Left kidney (tissue), 2 donors: Measurements from ENCODE around the gene COX17. TPM values are rescaled to one million over a fixed set of nuclear protein-coding genes. Genes with fewer than 3 reads are reported as not detected.

Source experiments
- DNase-seq: peaks from one replicate; pipeline ENCODE4 v3.0.0-alpha.2; 2013
- polyA plus RNA-seq: library from polyadenylated mRNA; unstranded; fragments of 120-200 nt; gene quantifications from one replicate; pipeline ENCODE4 v1.2.1, GENCODE V29; 2013; ENCODE audit not compliant: insufficient read length

The COX17 gene
- polyA plus RNA-seq, 1 donor: 36.7 TPM

DNA sequence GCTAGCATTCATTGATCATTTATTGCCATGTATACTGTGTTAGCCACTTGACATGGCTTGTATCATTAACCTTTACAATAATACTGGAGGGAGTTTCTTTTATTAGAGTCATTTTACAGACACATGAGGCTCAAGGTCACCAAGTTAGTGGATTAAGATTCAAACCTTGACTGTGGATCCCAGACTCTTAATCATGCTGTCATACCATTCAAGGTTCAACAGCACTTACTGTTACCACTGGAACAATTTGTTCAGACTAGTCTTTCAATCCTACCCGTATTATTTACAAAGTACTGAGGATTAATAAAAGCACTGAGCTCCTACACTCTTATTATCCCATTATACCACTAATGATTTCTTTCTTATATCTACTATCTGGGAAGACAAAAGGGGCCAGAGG, 1.2 kb downstream of the COX17 start:
- DNase-seq: no peak

DNA sequence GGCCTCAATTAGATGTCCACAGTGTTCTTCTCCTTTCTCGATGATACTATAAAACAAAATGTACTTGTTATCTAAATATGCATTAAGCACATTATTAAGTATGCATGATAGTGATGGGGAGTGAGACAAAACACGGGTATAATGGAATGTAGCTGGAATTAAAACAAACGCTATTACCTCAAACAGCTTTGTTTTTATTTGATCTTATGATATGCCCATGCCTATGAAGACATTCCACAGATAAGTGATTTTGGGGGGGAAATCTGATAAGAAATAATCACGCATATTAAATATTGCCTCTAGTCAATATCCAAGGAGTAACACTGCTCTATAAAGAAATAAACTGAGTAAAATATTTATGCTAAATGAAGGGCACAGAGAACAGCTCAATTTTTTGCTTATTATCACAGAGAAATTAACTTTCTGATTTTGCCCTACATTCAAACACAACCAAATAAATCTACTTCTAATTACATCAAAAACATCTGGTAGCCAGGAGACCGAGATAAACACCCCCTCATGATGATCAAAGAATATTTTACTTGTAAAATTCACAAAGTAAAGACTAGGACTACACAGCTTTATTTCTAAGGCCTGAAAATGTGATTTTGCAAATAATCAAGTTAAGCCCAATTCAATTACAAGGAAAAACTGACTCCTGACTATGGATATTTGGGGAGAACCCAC, 1.9 kb downstream of the COX17 start:
- DNase-seq: no peak

DNA sequence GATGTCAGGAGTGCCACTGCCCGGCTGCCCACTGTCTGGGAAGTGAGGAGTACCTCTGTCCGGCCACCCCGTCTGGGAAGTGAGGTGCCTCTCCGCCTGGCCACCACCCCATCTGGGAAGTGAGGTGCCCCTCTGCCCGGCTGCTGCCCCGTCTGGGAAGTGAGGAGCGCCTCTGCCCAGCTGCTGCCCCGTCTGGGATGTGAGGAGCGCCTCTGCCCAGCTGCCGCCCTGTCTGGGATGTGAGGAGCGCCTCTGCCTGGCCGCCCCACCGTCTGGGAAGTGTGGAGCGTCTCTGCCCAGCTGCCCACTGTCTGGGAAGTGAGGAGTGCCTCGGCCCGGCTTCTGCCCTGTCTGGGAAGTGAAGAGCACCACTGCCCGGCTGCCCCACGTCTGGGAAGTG, 3.3 kb downstream of the COX17 start:
- DNase-seq: no peak

DNA sequence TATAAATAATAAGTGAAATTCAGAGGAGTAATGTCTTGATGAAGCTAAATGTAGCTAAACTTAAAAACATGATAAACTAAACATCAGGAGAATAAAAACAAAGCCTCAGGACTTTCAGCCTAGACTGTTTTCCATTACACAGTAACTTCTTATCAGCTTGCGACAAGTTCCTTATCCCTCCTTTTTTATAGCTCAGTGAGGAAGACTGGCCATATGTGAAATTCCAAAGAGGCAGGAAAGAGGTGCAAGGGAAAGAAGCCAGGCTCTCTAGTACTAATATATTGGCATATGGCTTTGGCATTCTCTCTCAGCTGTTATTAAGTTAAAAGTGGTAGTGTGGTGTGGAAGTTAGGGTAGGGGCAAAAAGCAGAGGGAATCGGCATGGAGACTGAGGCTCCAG, 4.4 kb downstream of the COX17 start:
- DNase-seq: no peak

DNA sequence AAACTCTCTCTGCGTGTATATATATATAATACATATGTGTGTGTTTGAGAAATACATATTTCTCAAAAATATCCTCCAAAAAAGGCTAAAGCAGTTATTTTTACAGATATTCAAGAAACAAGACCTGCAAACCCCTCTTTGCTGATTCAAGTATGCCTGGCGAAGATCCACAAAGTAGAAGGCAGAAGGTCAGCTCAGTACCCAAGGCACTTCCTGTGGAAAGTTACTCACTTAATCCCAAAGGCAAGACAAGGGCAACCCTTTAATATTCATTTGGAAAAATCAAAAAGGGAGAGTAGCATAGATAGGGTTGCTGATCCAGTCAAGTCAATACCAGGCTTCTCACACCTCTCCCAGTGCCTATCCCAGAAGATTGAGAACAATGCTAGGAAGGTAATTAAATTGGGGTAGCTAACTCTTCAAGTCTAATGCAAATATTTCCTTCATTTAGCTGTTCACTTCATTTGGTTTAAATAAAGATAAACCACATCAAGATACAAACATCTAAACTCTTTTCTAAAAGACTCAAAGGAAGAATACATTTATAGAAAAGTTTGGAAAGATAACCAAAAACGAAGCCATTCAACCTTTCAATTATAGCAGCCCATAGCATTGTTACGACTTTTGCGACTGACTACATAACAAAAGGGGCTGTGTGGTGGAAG, 7.2 kb downstream of the COX17 start:
- no peak for DNase-seq

DNA sequence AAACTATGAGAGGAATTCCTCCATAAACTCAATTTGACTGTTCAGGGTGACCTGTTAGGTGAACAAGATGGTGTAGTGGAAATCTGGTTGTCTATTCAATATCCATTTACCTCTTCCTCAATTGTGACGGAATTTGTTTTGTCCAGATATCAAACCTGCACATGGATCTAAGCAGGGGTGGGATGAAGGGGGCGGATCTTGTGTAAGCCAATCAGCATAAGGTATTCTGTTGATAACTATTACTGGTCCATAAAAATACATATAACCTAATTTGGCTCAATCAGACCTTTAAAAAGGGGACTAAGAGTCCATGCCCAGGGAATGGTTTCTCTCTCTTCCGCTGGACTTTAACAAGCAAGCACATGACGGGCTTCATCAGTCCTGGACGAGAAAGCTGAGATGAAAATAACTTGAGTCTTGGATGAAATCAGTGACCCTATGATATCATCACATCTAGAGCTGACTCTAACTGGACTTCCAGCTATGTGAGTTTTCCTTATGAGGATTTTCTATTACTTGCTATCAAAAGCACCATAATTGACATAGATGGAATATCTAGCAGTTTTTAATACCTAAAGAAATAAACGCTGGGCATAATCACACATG, 11.1 kb downstream of the COX17 start:
- DNase-seq: no peak

DNA sequence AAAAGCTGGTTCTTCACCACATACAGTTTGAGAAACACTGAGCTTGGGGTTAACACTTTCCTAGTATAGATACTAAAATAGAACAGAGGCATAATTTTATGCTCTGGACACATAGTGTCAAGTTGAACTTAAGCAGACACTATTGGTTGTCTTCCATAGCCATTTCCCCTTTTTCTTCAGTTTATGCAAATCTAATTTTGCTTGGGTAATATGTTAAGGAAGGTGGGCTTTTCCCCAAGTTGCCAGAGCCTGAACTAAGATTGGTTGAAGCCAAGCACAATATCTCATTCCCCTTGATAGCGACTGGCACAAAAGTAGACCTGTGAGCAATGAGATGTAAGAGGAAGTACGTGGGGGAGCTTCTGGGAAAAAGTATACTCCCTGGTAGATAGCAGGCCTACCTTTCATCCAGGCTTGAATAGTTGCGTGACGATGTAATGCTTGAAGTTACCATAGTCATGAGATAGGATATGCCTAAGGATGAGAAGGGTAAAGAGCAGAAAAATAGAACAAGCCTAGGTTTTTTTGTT, 12.3 kb downstream of the COX17 start:
- DNase-seq: no peak

DNA sequence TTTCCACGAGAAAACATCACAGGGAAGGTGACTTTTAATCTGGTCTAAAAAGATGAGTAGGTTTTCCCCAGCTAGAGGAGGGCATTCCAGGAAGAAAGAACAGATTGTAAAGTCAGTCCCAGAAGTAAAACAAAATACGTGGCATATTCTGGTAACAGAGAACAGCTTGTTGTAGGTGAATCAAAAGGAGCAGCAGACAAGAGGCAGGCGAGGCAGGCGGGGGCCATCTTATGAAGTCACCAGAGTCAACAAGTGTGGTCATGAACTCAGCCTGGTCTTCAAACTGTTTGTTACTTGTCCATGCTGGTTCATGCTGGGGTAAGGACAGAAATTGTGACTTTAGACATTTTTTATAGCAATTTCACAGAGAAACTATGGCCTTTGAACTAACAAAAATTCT, 12.8 kb downstream of the COX17 start:
- DNase-seq: no peak

DNA sequence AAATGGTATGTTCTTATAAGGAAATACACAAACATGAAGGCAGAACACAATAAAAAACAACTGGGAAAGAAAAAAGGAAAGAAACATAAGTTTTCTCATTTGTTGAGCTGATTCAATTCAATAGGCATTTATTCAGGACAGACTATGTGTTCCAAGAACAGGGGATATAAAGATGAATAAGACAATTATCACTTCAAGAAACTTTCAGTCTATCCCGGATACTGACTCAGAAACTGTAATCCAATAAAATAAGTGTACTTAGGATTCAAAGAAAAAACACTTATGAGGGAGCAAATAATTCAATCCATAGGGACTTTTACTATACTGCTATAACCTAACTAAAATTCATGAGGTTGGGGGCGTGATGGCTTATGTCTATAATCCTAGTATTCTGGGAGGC, 13.3 kb downstream of the COX17 start:
- no peak for DNase-seq

DNA sequence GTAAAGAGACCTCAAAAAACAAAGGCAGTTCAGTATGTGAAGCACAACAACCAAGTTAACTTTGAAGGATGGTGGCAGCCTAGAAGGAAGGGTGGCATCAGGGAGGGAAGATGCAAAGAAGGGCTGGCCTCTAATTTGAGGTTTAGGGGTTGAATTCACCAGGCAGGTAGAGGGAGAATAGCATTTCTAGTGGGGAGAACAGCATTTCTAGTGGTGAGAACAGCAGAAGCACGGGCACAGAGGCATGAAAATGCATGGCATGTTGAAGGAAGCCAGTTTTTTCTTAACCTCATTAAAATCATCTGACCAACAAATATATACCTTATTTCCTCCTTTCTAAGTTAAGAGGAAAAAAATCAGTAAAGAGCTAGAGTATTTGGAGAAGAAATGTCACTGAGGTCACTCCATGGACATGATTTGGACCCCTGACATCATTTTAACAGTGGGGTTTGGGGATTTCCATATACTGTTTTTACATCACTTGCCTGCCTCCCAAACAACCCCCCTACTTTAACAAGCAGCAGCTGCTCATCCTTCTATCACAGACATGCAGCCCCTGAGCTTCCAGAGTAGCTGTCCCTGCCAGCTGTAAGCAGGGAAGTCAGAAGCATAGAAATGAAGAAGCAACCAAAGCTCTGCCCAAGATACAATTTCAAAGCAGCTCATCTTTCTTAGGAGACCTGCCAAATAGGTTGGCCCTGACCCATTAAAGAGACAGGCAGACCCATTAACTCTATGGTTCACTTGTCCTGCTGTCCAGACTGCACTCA, 14.4 kb downstream of the COX17 start:
- peak; percentile 22 for DNase-seq

DNA sequence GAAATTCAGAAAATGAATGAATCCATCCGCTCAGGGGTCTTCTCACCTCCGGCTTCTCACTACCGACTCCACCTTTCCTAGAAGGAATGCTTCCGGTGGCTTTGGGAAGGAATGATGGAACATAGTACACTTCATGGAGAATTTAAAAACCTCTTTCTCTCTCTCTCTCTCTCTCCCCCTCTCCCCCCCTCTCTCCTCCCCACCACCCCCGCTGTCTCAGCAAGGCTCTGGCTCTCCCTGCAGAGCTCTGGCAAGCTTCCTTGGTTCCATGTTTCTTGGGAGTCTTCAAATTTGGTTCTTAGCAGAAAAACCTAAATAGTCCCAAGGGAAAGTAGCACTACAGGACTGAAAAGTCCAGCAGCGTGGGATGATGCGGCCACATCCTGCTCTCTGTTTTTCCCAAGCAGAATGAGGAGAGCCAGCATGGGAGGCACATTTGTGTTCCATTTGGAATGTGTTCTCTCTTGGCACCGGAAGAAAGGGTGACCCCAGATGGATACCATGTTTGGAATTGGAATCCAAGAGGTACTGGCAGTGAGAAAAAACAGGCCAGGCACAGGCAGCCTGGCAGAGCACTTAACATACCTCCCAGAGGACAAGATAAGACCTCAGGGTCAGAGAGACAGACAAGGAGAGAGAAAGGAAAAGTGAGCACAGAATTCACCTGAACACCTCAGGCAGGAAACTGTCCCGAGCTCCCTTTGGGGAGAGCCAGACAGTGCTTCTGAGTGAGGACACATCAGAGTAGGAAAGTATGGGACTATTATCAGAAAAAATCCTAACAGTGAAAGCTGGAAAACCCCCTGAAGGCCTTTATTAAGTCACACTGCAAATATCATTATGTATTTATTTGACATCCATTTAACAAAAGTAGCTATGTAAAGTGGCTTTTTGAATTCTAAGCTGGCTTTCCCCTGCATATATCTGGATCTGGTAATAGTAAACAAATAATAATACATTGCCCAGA, 16.4 kb downstream of the COX17 start, which contains the start of gene POPDC2:
TSS of gene POPDC2 (minus strand) at position 116 of the 967 bp plus-strand sequence. CDS start 166 bp downstream, outside the sequence.
- no peak for DNase-seq

DNA sequence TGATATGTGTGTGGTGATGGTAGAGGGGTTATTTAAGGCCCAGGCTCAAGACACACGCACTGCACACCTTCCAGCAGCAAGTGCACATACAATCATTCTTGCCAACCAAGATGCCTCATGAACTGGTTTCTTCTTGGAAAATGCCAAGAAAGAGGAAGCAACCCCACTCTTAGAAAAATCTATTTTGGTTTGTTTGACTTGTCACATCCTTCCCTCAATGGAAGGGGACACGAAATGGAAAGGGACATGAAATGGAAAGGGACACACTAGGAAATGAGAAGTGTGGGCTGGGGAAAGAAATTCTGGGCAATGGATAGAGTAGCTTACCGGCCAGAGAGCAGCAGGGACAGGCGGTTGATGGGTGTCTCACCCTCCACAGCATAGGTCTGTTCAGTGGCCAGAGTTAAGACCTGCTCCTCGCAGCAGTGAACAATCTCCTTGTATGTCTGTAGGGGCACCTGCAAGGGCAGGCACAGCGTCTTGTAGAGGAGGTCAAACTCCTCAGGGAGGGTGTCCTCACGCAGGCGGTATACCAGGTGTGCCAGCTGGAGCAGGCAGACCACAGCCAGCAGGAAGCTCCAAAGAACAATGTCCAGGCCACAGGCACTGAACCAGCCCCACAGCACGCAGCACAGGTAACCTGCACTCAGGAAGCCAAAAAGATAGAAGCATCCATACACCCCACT, 17.5 kb downstream of the COX17 start:
- no peak for DNase-seq

DNA sequence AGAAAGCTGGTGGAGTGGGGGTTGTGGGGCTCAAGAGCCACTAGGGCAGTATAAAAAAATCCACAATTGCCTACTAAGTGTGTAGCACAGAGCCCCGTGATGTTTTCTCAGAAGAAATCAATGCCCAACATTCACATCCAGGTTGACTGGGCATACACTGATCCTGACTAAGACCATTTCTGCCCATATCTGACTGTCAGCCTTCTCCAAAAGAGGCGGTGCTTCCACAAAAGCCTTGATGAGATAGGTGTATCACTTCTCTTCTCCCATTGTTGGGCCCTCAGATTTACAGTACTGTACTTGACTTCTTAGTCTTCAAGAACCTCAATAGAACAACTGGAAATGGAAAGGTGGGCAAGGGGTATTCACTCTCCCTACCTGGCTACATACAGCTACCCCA, 18.2 kb downstream of the COX17 start:
- no peak for DNase-seq

DNA sequence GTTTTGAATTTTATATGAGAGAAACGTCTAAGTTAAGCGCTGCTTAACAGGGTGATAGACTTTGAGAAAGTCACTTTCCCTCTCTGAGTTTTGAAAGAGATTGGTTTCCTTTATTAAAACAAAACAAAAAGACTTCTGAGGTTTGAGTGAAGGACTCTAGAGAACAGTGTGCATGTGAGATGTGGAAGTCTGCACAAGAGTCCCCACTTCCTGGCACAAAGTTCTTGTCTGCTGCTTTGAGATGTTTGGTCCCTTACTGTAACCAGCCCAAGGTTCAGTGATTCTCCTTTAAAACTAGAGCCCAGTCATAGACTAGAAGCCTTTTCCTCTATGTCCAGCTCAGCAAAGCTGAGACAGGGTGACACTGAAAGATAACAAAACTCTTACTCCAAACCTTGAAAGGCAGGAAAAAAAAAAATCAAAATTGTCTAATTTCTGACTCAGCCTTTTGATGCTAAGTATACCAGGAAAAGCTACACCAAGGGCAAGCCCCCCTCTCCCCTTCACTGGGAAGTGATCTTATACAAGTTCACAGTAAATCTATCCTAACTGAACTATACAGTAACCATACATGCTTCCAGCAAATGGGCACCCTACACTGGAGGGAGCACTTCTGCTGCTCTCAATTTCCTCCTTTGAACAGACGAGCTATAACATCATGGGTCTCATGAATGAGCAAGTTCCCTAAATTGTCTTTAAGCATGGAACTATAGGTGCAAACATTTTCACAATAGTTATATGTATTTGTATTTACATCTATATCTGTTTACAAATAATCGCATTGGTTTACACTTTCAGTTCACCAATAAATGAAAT, 19.1 kb downstream of the COX17 start:
- DNase-seq: no peak

DNA sequence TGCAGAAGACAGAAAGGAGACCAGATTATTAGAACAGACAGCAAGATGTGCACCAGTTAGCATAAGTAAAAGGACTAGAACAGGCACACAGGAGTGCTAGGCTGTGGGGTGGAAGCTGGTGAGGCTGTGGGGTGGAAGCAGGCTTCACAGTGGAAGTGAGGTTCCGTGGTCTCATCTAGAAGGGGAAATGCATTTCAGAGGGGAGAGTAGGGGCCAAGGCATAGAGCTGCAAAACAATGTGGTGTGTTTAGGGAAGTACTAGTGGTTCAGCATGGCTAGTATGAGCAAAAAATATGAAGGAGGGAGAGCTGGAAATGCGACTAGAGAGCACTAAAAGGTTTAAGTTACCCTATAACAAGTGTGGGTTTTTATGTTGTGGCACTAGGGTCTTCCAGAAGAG, 23.3 kb downstream of the COX17 start:
- DNase-seq: no peak

DNA sequence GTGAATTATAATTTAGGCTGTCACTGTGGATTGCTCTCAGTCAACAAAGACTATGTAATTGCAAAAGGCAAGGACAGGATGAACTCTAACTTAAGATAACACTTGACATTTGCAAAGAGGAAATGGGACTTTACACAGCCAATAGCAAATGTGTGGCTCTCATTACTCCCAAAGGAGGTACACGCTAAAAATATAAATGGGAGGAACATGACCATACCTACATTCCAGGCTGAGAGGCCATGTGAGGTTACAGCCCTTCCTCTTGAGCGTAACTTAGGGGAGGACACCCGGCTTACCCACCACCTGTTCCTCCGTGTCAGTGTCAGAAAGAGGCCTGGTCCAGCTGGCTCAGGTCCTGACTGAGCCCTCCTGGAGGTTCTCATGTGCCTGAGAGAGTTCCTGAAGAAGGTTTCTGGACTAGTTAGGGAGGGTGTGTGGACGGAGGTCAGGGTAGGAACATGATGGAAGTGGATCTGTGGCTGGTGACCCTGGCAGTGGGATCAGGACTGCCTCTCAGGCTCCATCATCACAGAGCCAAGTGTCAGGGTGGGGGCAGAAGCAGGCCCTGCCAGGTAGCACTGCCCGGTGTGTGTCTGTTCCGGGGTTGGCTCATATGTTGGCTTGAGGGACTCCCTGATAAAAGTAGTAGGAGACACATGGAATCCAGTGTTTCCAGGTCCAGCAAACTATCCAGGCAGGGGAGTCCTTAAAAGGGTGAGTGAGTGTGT, 24.7 kb downstream of the COX17 start:
- no peak for DNase-seq

DNA sequence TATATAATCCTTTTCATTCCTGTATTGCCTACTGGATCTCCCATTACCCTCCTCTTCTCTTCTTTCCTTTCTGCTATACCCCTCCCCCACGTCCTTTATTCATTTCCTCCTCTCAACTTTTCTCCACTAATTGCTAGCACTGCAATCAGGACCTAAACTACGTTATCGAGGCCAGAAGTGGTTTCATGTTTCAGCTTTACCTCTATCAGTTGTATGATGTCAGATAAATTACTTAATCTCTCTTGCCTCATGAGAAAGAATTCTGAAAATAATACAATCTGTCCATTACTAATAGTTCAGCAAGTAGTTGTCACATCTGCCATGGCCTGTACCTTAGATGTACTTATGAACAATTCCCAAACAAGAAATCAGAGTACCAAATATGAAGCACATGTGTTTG, 27.4 kb downstream of the COX17 start:
- DNase-seq: no peak

DNA sequence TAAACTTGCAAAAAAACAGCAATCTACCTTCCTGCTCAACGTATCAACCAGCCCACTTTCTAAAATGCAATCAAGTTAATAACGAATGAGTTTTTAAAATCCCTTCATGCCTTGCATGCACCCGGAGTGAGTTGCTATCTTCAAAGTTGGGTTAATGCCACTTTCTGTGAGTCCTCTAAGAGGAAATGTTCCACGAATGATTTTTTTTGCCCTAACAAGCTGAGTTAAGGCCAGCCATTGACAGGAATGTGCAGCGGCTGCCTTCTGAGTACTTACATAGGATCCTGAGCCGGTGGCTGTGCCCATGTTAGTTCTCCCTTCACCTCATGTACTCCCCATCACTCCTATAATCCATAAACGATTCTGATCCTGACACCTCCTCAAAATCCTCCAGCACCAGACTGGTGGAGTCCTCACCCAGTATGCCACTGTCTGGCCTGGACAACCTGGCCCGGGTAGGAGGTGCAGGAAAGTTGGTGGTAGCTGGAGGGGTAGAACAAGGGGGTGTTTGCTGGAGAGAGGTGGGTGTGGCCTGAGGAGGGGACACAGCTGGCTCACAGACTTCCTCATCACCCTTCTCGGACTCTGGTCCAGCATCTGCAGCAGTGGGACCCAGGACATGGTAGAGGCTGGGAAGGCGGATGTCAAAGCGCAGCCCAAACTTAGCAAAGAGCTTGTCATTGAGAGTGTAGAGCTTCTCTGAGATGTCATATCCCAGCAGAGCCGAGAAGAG, 29.2 kb downstream of the COX17 start:
- DNase-seq: no peak
